ENCODE data around the gene PRIMA1.

Gene PRIMA1

GRCh38 chr14:93733231-93733630, 55.1 kb downstream of the PRIMA1 start:
- no peak overlapping the region for H2AFZ ChIP-seq
- no peaks in the 10 kb centered on the region for H3K27me3 ChIP-seq (ENCODE audit: control insufficient read depth, insufficient read depth, low read length)
- no peaks in the 10 kb centered on the region for H3K4me1 ChIP-seq
- no peak overlapping the region for H3K27ac ChIP-seq
- no peak overlapping the region for H3K9ac ChIP-seq
- no peaks in the 10 kb centered on the region for H3K9me3 ChIP-seq (ENCODE audit: control insufficient read depth, low read length)
- no peak for TF ChIP-seq CTCF (IDR thresholded peaks at IDR 0.05)
- no peaks in the 10 kb centered on the region for H3K36me3 ChIP-seq (ENCODE audit: control insufficient read depth, insufficient read depth, low read length)
- no peak overlapping the region for H3K4me3 ChIP-seq (ENCODE audit: low read depth, low read length)
- no peaks in the 10 kb centered on the region for H3K79me2 ChIP-seq
- H3K4me2 ChIP-seq (ENCODE audit: low read length), result no peak overlapping the region

GRCh38 chr14:93732524-93732923, 55.8 kb downstream of the PRIMA1 start:
- Histone ChIP-seq H3K9ac (no peak overlapping the region), H3K4me2 (ENCODE audit: low read length) (no peak overlapping the region), H2AFZ (no peak overlapping the region), H3K4me1 (no peaks in the 10 kb centered on the region), H3K9me3 (ENCODE audit: control insufficient read depth, low read length) (no peaks in the 10 kb centered on the region), H3K36me3 (ENCODE audit: control insufficient read depth, insufficient read depth, low read length) (no peaks in the 10 kb centered on the region), H3K27me3 (ENCODE audit: control insufficient read depth, insufficient read depth, low read length) (no peaks in the 10 kb centered on the region), H3K27ac (no peak overlapping the region), H3K79me2 (no peaks in the 10 kb centered on the region), H3K4me3 (ENCODE audit: low read depth, low read length) (no peak overlapping the region)
- TF ChIP-seq CTCF (IDR thresholded peaks at IDR 0.05), result no peak

- no peak overlapping the region for H3K9ac ChIP-seq
- H3K36me3 ChIP-seq (ENCODE audit: control insufficient read depth, insufficient read depth, low read length), result no peaks in the 10 kb centered on the region
- H2AFZ ChIP-seq, result no peak overlapping the region
- H3K4me3 ChIP-seq (ENCODE audit: low read depth, low read length), result no peak overlapping the region
- TF ChIP-seq CTCF (IDR thresholded peaks at IDR 0.05), result no peak
- H3K27me3 ChIP-seq (ENCODE audit: control insufficient read depth, insufficient read depth, low read length), result no peaks in the 10 kb centered on the region
- no peaks in the 10 kb centered on the region for H3K9me3 ChIP-seq (ENCODE audit: control insufficient read depth, low read length)
- H3K4me2 ChIP-seq (ENCODE audit: low read length), result no peak overlapping the region
- H3K27ac ChIP-seq, result no peak overlapping the region
- no peaks in the 10 kb centered on the region for H3K79me2 ChIP-seq
- H3K4me1 ChIP-seq, result no peaks in the 10 kb centered on the region
Observed at GRCh38 chr14:93731753-93732152, 56.5 kb downstream of the PRIMA1 start.

- no peak overlapping the region for H3K27ac ChIP-seq
- no peak overlapping the region for H3K4me3 ChIP-seq (ENCODE audit: low read depth, low read length)
- no peak for TF ChIP-seq CTCF (IDR thresholded peaks at IDR 0.05)
- no peak overlapping the region for H3K4me2 ChIP-seq (ENCODE audit: low read length)
- H2AFZ ChIP-seq, result no peak overlapping the region
- H3K79me2 ChIP-seq, result no peaks in the 10 kb centered on the region
- no peaks in the 10 kb centered on the region for H3K9me3 ChIP-seq (ENCODE audit: control insufficient read depth, low read length)
- no peaks in the 10 kb centered on the region for H3K4me1 ChIP-seq
- H3K27me3 ChIP-seq (ENCODE audit: control insufficient read depth, insufficient read depth, low read length), result no peaks in the 10 kb centered on the region
- no peaks in the 10 kb centered on the region for H3K36me3 ChIP-seq (ENCODE audit: control insufficient read depth, insufficient read depth, low read length)
- no peak overlapping the region for H3K9ac ChIP-seq
Observed at GRCh38 chr14:93729993-93730392, 58.3 kb downstream of the PRIMA1 start.

- no peak overlapping the region for H3K27ac ChIP-seq
- no peak overlapping the region for H3K9ac ChIP-seq
- no peak for TF ChIP-seq CTCF (IDR thresholded peaks at IDR 0.05)
- no peaks in the 10 kb centered on the region for H3K27me3 ChIP-seq (ENCODE audit: control insufficient read depth, insufficient read depth, low read length)
- no peak overlapping the region for H3K4me3 ChIP-seq (ENCODE audit: low read depth, low read length)
- H3K4me1 ChIP-seq, result no peaks in the 10 kb centered on the region
- no peaks in the 10 kb centered on the region for H3K36me3 ChIP-seq (ENCODE audit: control insufficient read depth, insufficient read depth, low read length)
- H3K4me2 ChIP-seq (ENCODE audit: low read length), result no peak overlapping the region
- no peaks in the 10 kb centered on the region for H3K9me3 ChIP-seq (ENCODE audit: control insufficient read depth, low read length)
- no peak overlapping the region for H2AFZ ChIP-seq
- H3K79me2 ChIP-seq, result no peaks in the 10 kb centered on the region
Observed at GRCh38 chr14:93728651-93729016, 59.7 kb downstream of the PRIMA1 start.
